Raji (cell line): ENCODE data around the gene RAD51B.

Experiments
- POLR2A ChIP-seq: IDR thresholded peaks from 2 replicates; pipeline ENCODE4 v1.6.1; 2011; ENCODE audit warnings: low read depth, low read length, control low read depth; ENCODE audit not compliant: insufficient read depth

The RAD51B gene

GRCh38 chr14:68542346-68542745 lies 722.8 kb downstream of the RAD51B start:
- TF ChIP-seq POLR2A, result no peak

DNA sequence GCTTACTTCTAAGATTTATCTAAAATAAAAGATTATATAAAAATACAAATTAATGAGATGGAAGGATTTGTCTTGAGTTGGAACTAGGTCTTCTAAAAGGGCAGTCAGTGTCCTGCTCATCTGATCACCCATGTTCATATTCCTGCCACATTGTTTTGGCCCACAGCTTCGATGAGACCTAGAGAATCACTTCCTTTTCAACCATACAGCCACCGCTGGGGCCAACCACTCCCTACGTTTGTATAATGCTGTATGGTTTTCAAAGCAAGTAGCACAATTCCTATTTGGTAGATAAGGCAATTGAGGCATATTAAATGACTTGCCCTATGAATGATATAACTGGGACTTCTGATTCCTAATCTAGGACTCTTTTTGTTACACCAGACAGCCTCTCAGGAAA lies 723.9 kb downstream of the RAD51B start:
- TF ChIP-seq POLR2A, result no peak

GRCh38 chr14:68544081-68544892 lies 724.7 kb downstream of the RAD51B start:
- TF ChIP-seq POLR2A, result no peak

DNA sequence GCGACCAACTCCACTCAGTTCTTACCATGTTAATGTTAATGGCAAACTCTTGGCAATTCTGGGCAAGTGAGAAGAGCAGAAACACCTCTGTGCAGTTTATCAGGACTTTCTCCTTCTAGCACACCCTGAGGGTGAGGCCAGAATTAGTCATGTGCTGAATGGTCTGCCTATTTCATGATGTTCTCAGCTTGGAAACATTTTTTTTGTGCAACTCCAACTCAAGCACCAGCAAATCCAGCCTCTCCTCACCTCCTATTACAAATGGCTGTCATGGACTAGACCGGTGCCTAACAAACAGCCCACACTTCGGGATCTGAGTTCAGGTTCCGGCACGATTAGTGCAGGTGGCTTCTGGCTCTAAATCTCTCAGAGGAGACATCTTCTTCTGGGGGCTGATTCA lies 727.3 kb downstream of the RAD51B start:
- TF ChIP-seq POLR2A, result no peak

DNA sequence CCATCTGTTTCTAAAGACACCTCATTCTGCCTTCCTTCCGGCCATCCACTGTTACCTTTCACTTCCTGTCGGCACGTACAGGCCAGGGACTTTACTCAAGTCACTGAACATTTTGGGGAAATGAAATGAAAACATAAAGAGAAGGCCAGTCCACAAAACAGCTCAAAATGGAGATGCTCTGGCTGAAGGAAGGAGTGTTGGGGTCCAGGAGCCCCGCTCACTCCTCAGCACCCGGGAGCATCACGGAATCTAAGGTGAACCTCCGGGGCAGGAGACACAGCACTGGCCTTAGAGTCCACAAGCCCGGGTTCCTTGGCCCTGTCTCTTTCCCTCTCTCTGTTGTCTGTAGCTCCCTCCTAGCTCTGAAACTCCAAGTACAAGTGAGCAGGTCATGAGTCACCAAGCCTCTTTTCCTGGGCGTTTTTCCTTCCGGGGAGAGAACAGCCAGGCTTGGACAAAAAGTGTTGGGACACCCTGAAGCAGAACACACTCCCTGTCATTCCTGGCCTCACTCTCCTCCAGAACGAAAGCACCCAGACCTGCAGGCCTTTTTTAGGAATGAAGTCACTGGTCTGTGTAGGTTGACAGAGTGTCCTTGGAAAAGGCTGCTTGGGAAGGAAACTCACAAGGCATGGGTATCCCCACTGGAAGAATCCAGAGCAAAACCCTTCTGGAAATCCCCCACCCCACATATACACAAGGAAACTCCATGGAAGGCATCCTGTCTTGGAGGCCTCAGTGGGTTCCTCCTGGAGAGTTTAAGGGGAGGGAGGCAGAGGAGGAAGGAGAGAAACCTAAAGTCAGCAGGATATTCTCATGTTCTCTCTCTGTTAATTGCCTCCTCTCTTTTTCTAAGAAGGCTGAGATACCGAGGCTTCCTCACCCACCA lies 728.0 kb downstream of the RAD51B start:
- TF ChIP-seq POLR2A, result no peak

DNA sequence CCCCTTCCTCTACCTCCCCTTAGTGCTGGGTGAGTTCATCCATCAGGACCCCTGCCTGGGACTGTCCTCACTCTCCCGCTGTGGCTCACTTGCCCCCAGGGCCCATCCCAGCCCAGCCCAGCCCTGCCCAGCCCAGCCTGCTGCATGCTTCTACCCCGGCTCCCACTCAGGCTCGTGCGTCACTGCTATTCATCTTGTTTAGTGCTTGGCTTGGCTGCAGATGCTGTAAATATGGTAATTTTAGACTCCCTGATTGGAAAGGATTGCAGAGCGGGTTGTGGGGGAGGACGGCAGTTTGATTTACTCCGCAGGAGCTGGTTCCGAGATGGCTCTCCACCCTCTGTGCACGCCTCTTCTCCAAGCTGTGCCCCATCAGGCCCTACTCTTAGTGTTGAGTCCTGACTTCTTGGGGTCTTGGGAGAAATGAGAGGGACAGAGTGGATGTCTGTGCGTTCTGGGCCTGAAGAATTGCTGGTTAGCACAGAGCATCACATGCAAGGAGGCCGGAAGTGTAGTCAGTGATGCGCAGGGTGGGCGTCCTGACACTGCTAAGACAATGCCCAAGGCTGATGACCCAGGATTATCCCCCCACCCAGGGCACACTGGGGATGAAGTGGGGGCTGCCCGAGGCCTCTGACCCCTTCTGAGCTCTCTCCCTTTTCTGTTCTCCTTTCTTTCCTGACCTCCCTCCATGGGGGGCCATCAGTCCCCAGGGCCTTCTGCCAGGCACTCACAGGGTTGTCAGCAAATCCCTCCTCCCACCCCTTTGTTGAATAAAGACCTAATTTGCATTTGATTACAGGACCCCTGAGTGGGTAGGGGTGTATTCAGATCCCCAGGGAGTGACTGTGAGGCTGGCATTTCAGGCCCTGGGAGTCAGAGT lies 728.9 kb downstream of the RAD51B start:
- TF ChIP-seq POLR2A, result no peak

DNA sequence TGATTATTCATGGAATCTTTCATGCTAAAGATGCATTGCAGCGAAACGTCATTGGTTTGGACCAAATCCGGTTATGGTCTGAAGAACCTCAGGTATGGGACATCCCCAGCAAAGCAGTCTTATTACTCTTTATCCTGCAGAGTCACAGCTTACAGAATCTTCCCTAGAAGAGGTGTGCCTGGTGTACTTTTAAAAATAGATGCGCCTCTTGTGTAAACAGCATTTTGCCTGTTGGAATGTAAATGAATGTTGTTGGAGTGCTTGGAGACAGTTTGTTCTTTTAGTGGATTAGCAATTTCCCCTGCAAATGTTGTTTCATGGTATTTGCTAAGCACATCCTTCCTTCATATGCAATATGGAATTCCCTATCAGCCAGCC lies 730.7 kb downstream of the RAD51B start:
- TF ChIP-seq POLR2A, result no peak

GRCh38 chr14:68551045-68551683 lies 731.6 kb downstream of the RAD51B start:
- no peak for TF ChIP-seq POLR2A

GRCh38 chr14:68552075-68552474 lies 732.5 kb downstream of the RAD51B start:
- TF ChIP-seq POLR2A, result no peak

DNA sequence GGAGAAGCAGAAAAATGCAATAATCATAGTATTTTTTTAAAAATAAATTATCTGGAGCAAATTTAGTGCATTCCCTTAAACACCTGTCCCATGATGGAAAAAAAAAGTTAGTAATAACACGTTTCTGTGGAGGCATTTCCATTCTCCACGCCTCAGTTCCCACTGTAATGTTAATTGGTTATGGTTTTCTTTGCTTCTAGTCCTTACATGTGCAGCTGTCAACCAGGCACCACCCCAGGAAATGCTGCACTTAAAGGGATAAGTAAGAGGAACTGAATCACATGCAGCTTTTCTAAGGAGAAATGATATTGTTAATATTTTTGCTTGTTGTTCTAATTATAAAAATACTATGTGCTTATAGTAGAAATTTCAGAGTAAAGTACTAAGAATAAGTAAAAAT lies 733.0 kb downstream of the RAD51B start:
- no peak for TF ChIP-seq POLR2A

DNA sequence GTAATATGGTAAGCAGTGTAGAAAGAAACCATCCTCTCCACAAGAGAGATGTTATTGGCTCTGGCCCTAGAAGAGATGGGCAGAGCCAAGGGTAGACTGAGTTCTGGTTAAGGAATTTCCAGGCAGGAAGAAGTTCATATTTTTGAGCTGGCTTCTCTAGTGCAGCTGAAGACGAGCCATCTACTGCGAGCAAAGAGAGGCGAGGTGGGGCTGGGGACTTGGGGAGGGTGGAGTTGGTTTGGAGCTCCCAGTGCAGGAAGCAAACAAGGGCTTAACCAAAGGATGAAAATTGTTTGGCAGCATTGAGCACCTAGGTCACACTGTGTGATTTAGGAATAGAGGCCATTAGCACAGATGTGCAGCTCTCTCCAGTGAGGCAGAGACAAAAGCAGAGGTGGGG lies 733.7 kb downstream of the RAD51B start:
- TF ChIP-seq POLR2A, result no peak

DNA sequence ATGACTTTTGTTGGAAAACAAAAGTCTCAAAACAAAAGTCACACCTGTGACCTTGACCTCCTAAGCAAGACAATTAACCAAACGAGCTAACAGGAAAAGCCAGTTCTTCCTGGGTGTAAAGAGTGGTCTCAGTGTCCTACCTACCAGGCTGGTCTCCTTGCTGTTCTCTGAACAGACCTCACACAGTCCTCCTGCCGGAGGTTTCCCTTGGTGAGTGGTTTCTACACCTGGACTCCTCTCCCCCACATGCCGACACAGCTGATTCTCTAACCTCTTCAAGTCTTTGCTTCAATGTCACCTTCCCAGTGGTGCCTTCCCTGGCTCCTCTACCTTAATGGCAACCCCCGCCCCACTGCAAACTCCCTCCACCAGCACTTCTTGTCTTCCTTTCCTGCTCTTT lies 734.7 kb downstream of the RAD51B start:
- TF ChIP-seq POLR2A, result no peak

DNA sequence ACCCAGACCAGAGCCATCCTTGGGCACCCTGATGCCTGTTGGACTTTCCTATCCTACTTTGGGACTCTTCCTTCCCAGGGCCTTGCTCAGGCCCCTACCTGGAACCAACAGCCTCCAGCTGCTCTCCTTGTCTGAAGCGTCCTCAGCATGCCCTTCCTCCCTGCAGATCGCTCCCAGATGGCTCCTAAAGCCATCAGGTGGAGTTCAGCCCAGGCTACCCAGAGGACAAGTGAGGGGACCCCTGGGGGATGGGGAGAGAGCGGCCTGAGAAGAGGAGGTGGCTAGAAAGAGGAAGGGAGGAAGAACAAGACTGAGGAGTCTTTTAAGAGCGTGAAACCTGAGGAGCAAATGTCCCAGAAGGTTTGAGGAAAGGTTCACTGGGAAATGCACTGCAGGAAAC lies 736.7 kb downstream of the RAD51B start:
- TF ChIP-seq POLR2A, result no peak

GRCh38 chr14:68557648-68558047 lies 738.1 kb downstream of the RAD51B start:
- no peak for TF ChIP-seq POLR2A

GRCh38 chr14:68558096-68558495 lies 738.5 kb downstream of the RAD51B start:
- no peak for TF ChIP-seq POLR2A

DNA sequence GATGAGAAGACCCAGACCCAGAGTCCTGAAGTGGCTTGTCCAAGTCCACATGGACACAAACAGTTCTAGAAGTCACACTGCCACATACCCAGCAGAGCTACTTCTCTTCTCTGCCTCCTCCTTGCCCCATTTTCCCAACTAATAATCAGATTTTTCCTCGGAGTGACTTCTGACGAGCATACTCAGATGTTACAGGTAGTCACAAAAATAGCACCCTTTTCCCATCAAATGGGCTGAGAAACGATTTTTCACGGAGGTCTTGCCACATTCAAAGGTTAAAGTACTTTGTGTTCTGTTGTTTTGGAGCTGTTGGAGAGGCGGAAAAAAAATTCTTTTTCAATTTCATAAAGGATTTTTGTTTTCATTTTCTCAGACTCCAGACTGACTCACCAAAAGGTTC lies 740.4 kb downstream of the RAD51B start:
- no peak for TF ChIP-seq POLR2A
